GM18861 (cell line): ENCODE results near the gene TBCD.

Experiments
- ATAC-seq: cut with Tn5 transposase; IDR thresholded peaks from one replicate; pipeline ENCODE4 v1.9.1; 2021; ENCODE audit not compliant: unreplicated experiment

Gene TBCD

DNA sequence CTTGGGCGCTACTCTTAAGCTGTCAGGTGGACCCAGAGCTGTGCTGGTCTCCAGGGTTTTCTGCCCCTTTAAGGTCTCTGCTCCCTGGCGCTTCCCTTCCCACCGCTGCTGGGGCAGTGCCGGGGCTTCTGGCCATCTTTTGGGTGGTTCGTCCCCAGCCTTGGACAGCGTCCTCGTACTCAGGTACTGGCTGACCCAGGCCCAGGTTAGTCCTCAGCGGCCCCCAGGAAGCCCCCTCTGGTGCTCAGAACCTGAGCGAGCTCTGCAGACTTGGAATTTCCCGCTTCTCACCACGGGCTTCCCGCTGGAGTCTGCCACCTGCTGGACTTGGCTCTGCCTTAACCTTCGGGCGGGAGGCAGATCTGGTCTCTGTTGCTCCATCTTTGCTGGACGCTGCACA lies 182.0 kb downstream of the TBCD start:
- ATAC-seq = no peak

DNA sequence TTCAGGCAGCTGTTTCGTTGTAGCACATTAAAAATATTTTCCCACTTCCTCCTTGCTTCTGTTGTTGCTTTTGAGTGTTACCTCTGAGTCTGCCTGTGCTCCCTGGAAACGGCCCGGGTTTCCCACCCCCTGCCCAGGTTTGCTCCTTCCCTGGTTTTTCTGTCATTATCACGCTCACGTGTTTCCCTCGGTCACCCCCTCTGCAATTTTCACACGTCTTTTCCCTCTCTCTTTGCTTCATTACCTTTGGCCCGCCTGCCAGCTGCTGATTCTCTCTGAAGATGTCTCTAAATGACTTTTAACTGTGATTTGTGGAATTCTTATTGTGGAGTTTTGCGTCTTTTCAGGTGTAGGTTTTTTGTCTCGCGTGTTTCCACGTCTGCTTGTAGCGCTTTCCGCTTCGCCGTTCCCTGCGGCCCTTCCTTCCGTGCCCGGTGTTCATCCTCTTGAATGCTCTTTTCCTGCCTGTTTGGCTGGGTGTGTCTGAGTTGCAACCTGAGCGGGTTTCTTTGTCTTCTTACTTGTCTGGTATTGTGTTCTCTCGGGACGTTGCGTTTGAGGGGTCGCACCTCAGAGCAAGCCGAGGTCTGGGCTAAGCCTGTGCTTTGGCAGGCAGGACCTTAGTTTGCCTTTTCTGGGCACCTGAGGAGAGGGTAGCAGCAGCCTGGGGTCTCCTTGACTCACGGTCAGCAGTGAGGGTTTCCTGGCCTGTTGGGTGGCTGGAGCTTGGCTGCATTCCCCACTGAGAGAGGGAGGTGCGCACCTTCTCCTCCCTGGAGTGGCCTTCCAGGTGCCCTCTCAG lies 184.3 kb downstream of the TBCD start:
- no peak for ATAC-seq

DNA sequence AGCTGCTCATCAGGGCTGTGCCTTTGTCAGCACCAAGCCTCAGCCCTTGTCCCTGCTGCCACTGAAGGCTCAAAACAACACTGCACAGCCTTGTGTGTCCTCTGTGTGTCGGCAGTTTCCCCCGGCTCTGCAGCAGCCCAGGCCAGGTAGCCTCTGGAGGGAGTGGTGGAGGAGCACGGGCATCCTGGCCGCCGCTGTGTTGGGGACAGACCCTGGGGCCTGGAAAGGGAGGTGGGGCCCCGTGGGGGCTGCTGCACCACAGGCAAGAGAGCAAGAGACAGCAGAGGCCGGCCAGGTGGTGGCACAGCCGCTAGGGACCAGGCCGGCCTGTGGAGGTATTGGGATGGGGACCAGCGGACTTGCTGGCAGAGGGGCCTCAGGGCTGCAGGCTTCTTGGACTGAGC lies 184.9 kb downstream of the TBCD start:
- no peak for ATAC-seq

DNA sequence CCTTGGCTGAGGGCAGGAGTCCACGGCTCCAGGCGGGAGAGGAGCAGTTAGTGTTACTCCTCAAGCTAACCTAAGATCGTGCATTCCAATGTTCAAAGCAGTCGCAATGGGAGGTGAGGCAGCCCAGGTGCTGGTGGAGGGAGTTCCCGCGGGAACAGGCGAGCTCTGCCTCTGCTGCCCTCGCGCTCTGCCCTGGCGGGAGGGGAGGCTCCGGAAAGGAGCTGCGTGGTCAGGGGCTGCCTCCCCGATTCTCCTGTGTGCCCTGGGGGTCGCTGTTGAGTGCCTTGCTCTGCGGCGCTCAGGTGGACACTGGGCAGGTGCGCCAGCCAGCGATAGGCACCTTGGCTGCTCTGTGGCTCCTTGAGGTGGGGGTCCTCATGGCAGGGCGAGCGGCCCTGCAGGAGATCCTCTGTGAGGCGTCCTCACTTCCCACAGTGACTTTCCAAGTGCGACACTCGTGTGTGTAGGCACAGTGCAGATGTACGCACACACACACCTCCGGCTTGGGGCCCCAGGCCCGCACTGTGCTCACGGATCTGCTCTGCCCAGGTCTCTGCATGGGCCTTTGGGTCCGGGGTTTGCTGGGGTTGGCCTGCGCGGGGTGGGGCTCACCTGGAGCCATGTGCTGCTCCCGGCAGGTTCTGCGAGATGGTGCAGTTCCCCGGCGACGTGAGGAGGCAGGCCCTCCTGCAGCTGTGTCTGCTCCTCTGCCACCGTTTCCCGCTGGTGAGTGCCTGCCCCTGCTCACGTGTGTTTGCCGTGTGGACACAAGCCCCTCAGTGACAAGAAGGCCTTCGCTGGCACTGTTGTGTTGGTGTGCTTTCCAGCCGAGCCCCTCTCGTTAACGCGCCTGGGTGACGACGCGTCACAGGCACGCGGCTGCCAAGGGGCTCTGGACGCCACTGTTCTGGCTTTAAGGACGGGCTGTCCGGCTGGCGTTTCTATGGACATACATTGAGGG lies 185.8 kb downstream of the TBCD start:
- ATAC-seq = no peak

DNA sequence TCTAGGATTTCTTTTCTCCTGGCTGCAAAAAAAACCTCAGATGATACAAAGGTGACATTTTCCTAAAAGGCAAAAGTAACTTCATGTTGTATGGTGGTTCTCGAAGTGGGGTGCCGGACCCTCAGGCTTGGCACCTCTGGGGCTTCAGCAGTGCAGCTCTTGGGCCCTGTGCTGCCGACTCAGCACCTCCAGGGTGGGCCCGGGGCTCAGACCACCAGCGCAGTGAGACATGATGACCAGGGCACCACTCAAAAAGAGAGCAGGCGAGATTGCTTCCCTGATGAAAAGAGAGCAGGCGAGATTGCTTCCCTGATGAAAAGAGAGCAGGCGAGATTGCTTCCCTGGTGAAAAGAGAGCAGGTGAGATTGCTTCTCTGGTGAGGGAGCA lies 186.6 kb downstream of the TBCD start:
- no peak for ATAC-seq

DNA sequence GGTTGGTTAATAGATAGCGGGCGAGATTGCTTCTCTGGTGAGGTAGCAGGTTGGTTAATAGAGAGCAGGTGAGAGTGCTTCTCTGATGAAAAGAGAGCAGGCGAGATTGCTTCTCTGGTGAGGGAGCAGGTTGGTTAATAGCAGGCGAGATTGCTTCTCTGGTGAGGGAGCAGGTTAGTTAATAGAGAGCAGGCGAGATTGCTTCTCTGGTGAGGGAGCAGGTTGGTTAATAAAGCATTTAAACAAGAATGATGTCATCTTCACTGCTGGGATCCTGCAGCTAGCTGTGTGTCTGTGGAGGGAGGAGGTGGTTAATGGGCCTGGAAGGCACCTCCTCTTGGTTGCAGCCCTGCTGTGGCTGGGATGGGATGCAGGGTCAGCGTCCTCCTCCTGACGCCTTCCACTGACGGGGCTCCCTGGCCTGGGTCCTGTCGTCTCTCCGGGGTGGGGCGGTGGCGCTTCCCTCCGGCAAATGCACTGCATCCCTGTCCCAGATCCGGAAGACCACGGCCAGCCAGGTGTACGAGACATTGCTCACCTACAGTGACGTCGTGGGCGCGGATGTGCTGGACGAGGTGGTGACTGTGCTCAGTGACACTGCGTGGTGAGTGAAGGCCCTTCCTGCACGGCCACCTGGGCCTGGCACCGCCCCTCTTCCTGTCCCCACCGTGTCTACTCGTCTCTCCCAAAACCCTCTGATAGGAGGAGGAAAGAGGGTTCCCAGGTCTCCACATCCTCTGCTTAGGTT lies 187.2 kb downstream of the TBCD start:
- no peak for ATAC-seq

DNA sequence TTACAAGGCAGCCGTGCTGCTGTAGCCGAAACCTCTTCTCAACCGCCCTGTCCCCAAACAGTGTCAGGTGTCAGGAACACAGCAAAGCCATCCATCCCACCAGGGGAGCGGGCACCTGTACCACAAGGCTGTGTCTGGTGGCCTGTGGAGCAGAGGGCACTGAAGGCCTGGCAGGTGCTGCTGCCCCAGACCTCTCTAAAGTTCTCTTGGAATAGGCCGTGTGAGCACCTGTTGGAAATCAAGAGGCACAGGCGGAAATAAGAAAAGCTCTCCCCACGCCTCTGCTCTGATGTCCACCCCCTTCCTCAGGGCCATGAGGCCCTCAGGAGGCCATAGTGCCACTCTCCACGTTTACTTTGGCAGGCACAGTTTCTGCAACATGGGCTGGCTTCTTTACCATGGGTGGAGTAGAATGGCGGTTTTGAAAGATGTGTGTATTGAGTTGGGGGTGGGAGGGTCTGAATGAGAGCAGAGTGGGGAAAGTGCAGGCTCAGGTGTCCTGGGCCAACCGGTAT lies 187.8 kb downstream of the TBCD start:
- no peak for ATAC-seq

DNA sequence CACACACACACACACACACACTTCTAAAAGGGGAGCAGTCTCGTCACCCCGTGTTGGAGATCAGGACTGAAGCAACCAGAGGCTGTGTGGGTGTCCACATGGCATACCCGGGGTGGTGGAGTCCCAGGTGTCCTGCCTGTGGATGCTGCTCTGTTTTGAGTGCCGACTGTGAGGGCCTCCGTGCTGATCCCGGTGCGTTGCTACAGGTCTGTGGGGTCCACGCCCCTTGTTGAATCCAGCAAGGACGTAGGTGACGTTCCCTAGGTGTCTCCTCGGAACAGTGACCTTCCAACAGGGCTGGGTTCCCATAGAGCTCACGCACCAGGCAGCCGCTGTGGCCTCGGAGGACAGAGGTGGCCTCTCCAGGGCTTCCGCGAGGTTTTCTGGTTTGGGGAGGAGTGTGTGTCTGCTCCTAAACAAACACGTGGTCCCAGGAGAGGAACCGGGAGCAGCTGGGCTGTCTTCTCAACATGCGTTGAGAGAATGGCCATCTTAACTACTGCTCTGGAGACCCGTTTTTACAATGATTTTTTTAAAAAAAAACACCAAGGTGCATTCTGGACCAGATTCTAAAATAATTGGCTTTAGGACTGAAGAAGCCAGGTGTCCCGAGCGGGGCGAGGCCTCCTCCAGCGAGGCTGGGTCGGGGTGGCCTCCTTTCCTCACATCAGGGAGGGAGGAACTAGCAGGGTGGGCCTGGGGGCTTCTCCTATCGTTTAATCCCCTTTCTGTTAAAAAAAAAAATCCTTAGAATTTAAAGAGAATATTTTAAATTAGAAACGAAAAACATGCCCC lies 188.6 kb downstream of the TBCD start:
- ATAC-seq = no peak

DNA sequence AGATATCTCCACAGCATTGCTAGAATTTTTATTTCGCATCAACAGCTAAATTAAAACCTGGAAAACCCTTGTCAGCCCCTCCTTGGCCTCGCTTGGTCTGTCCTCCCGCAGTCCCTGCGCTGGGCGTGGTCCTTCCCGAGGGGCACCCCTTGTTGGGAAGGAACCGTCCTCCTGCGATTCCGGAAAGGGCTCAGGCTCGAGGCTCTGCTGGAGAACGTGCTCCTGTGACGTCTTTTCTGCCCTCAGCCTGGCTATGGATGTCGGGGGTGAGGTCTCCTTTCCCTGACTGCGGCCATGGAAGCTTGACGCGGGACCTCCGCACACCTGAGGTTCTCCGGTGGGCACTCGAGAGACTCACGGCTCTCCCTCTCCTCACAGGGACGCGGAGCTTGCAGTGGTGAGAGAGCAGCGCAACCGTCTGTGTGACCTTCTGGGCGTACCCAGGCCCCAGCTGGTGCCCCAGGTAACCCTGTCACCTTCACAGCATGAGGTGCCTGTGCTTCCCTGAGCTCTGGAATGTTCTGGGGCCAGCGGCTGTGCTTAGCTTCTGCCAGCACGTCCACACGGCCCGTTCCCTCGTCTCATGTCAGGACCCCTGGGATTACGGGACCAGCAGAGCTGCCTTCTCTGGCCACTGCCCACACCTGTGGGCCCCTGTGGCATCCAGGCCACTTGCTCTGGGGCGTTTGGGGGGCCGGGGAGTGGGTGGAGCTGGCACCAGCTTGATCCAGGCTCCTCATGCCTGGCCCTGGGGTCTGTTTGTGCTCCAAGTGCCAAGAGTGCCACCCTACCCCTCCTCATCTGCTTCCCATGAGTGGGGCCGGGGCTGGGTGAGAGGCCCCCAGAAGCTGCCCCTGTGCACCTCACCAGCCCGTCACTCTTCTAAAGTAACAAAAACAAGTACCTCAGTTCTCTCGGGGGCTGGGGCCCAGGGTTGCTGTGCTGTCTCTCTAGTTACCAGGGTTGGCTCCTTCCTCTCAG lies 189.4 kb downstream of the TBCD start:
- no peak for ATAC-seq

DNA sequence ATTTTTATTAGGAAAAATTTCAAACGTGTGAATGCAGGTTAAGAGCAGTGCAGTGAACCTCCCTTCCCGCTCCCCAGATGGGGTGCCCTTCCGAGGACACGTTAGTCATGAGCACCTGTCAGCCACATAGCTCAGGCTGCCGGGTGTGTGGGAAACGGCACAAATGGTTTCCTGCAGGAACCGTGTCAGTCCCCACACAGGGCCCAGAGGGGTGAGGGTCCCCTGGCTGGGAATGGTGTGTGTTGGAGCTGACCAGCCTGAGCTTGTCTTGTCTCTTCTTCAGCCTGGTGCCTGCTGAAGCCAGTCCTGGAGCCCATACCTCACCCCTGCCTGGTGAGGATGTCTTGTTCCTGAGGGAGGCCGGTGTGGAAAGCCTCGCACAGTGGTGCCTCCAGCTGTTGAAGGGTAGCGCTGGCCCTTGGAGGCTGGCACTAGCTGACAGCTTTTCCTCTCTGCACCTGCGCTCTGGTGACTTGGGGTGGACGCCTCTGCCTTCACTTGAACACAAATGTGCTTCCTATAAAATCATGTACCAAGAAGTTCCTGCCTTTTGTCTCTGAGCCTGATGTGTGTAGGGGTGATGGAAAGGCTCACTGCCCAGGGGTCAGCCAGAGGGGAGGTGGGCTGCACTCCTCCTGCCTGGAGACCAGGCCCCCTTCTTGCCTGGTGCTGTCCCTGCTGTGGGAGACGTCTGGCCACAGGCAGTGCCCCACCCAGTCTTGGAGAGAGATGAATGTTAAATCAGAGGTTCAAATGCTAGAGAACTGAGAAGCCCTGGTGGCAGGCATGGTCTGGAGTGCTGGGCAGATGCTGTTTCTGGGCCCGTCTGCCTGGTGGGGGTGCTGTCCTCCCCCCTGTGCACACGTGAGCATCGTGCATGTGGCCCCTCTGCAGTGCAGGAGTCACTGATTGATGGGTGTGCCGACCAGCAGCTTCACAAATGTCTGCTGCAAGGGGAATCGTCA lies 190.6 kb downstream of the TBCD start:
- no peak for ATAC-seq

DNA sequence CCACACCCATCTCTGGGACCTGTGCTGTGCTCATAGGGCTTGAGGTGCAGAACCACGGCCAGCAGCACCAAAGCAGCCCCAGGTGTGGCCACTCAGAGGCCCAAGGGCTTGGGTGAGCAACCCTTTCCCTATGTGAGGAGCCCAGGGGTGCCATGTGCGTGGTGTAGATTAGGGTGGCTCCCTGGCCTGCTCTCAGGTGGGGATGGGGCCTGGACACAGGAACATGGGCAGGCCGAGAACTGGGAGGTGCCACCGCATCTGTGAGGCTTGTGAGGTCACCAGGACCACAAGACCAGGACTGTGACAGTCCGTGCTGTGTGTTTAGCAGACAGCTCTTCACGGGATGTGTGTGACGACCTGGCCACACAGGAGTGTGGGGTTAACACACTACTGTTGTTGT lies 191.5 kb downstream of the TBCD start:
- no peak for ATAC-seq

DNA sequence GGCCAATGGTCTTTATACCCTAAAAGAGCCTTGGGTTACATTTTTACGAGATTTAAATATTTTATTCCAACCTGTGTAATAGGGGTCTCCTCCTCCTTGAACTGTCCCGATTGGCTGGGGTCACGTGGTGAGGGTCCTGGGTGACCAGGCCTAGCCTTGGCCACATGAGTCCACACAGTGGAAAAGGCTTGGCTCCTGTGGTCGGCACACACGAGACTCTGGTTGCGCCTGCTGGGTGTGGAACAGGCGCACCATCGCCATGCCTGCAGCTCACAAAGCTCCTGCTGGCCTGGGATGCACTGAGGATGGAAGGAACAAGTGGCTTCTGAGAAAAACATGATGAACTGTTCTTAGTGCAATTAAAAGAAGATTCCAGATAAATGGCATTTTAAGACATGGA lies 191.9 kb downstream of the TBCD start:
- ATAC-seq = no peak

DNA sequence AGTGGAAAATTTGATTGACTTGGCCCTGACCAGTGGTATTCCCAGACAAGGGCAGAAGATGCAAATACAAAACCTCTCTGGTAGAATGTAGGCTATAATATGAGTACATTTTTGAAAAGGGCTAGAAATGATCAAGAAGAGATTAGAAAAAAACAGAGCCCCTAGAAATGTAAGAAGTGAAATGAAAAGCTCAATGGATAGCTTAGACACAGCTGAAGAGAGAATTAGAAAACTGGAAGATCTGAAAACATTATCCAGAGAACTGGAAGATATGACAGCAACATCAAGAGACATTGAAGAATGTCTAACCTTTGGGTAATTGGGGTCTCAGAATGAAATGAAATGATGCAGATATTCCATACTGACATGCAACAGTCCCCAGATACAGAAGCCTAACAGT lies 193.1 kb downstream of the TBCD start:
- no peak for ATAC-seq

DNA sequence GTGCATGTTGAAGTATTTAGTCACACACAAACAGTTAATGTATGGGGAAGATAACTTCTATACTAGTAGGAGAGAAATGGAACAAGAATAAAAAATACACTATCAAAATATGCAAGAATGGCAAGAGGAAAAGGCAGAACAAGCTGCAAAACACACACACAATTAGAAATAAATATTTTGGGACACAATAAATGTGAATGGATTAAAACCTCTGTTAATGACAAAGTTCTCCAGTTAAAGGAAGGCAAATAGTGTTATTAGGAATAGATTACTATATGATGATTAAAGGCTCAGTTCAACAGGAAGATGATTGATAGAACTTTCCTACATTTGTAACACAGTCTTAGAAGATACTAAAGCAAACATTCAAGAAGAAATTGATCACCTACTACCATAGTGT lies 194.2 kb downstream of the TBCD start:
- ATAC-seq = no peak

DNA sequence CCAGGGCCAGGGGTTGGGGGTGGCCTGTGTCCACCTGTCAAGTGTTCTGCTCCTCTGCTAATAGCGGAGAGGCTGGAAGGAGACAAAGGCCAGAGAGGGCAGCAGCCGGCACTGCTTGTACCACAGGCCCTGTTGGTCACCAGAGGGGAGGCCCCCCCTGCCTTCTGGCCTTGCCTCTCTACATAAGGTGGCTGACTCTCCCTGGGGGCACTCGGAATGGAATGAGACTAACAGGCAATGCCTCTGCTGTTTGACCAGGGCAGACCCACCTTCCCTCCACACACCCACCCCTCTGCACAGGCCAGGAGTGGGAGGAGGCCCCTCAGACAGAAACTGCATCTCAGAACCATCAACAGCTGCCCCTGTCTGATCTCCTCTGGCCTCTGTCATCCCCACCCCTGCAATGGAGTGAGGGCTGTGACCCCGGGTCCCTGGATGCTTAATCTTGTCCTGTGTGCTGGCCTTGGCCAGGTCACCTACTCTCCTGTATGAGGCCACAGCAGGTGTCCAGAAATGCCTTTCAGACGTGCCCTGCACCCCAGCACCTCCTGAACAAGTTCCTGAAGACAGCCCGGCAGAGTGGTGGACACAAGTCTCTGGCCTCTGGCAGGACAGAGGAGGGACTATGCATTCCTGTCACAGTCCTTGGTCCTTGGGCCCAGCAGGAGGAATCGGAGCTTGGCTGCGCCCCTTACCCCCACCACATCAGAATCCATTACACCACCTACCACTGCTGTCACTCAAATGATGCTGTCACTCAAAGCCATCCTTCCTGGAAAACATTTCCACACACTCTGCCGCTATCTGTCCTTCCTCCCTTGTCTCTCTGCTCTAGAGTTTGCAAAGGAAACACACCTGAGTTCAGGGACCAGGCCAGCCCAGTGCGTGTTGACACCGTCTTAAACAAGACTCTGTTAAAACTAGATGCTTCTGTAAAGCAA lies 195.5 kb downstream of the TBCD start:
- no peak for ATAC-seq

DNA sequence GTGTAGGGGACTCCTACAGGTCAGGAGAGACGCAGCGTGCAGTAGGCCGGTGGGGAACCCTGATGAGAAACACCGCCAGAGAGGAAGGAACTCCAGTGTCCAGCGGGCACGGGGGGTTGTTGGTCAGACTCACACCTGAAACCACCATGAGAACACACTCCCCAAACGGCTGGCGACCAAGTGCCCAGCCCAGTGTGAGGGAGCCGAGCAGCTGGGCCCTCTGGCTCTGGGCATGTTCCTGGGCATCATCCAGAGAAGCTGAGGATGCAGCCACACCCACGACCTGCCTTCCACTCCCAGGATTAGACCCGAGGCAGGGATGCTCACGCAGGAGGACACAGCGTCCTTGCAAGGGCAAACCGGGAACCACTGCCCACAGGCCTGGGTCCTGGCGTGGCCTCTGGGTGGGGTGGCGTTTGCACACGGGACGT lies 196.2 kb downstream of the TBCD start:
- no peak for ATAC-seq

DNA sequence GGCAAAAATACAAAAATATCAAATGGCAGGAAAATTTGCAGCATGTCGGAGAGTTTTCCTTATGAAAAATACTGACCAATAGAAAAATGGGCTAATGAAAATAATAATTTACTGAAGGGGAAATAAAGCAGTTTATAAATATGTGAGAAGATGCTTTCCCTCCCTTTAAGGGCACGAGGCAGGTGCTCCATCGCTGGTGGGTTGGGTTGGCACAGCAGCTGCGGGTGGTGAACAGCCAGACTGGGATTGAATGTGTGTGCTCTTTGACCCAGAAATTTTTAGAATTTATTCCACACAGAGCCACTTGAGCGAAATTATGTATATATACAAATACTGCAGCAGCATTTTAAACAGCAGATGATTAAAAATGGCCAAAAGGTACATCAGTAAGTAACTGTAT lies 197.1 kb downstream of the TBCD start:
- ATAC-seq = no peak
